ENCODE results near the gene BACE1. TPM values are rescaled to one million over a fixed set of nuclear protein-coding genes. Genes with fewer than 3 reads are reported as not detected.
A peak's percentile ranks its signal among the peaks of the same experiment; 100 is the strongest.

Gene BACE1
- total and polyA plus RNA-seq, 10 donors, result 2.1 to 31.7 (median 18.8) TPM

GRCh38 chr11:117315285-117316196 is 515 bp downstream of the BACE1 start:
- no peaks in the 10 kb centered on the region for H3K36me3 ChIP-seq
- DNase-seq, result peak; percentile 80
- H3K9me3 ChIP-seq, result no peaks in the 10 kb centered on the region
- intact Hi-C loops (cut with DNase I; ENCODE audit: low total_unique reads), result no loop called here
- WGBS, 5 donors, result 2 to 7% (median 2%) methylated on average over 19 to 62 of the region's 62 CpGs
- peak overlapping the region; percentile 51 to 83 (median 64) for H3K4me3 ChIP-seq
- peaks cover 0 to 38% (median 7%) of the 10 kb centered on the region in 7 donors for H3K27me3 ChIP-seq (replicated peaks in 1 of 7)
- H3K27ac ChIP-seq, result peak overlapping the region in 7 of 8 donors; percentile 20 to 74 (median 67)
- H3K4me1 ChIP-seq, result peaks cover 16 to 48% (median 37%) of the 10 kb centered on the region in 6 donors
- no peak for TF ChIP-seq POLR2A (IDR thresholded peaks at IDR 0.05)
- TF ChIP-seq, protein P1, sequence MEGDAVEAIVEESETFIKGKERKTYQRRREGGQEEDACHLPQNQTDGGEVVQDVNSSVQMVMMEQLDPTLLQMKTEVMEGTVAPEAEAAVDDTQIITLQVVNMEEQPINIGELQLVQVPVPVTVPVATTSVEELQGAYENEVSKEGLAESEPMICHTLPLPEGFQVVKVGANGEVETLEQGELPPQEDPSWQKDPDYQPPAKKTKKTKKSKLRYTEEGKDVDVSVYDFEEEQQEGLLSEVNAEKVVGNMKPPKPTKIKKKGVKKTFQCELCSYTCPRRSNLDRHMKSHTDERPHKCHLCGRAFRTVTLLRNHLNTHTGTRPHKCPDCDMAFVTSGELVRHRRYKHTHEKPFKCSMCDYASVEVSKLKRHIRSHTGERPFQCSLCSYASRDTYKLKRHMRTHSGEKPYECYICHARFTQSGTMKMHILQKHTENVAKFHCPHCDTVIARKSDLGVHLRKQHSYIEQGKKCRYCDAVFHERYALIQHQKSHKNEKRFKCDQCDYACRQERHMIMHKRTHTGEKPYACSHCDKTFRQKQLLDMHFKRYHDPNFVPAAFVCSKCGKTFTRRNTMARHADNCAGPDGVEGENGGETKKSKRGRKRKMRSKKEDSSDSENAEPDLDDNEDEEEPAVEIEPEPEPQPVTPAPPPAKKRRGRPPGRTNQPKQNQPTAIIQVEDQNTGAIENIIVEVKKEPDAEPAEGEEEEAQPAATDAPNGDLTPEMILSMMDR (IDR thresholded peaks at IDR 0.05 in 8 of 11, conservative IDR thresholded peaks at IDR 0.05 in 3 of 11), result no peak
- no peak for TF ChIP-seq POLR2AphosphoS5 (IDR thresholded peaks at IDR 0.05)

GRCh38 chr11:117314840-117315239 is 1.2 kb downstream of the BACE1 start:
- Histone ChIP-seq H3K36me3 (no peaks in the 10 kb centered on the region), H3K27me3 (replicated peaks in 1 of 7) (peaks cover 0 to 38% (median 7%) of the 10 kb centered on the region in 7 donors), H3K27ac (peak overlapping the region in 3 of 8 donors; percentile 72 to 74 (median 72)), H3K4me3 (peak overlapping the region in 7 of 8 donors; percentile 51 to 83 (median 65)), H3K4me1 (peaks cover 16 to 48% (median 37%) of the 10 kb centered on the region in 6 donors), H3K9me3 (no peaks in the 10 kb centered on the region)
- peak; percentile 74 for DNase-seq
- intact Hi-C loops (cut with DNase I; ENCODE audit: low total_unique reads), result no loop called here
- TF ChIP-seq POLR2A (IDR thresholded peaks at IDR 0.05), result no peak
- TF ChIP-seq POLR2AphosphoS5 (IDR thresholded peaks at IDR 0.05), result no peak
- TF ChIP-seq, protein P1 (IDR thresholded peaks at IDR 0.05 in 8 of 11, conservative IDR thresholded peaks at IDR 0.05 in 3 of 11), result no peak
- WGBS, 5 donors, result 10 to 19% (median 13%) methylated on average over 10 of the region's 10 CpGs

- H3K27ac ChIP-seq, result peak overlapping the region in 3 of 8 donors; percentile 8 to 74 (median 72)
- intact Hi-C loops (cut with DNase I; ENCODE audit: low total_unique reads), result no loop called here
Observed at GRCh38 chr11:117313828-117314768, 2.0 kb downstream of the BACE1 start.

More at GRCh38 chr11:117313828-117314768, 2.0 kb downstream of the BACE1 start:
- WGBS, 5 donors, result 63 to 77% (median 68%) methylated on average over 12 to 14 of the region's 14 CpGs
- Histone ChIP-seq H3K4me3 (peak overlapping the region in 4 of 8 donors; percentile 64 to 83 (median 74)), H3K27me3 (replicated peaks in 1 of 7) (peaks cover 0 to 38% (median 7%) of the 10 kb centered on the region in 7 donors), H3K9me3 (no peaks in the 10 kb centered on the region), H3K36me3 (no peaks in the 10 kb centered on the region), H3K4me1 (peaks cover 16 to 48% (median 37%) of the 10 kb centered on the region in 6 donors)
- DNase-seq, result peak; percentile 64
- TF ChIP-seq, protein P1 (IDR thresholded peaks at IDR 0.05 in 8 of 11, conservative IDR thresholded peaks at IDR 0.05 in 3 of 11), result no peak
- TF ChIP-seq POLR2AphosphoS5 (IDR thresholded peaks at IDR 0.05), result no peak
- TF ChIP-seq POLR2A (IDR thresholded peaks at IDR 0.05), result no peak
